HepG2 (cell line): ENCODE measurements around the gene ASB11. TPM values are rescaled to one million over a fixed set of nuclear protein-coding genes. Genes with fewer than 3 reads are reported as not detected.

ENCODE experiments used
- AHR ChIP-seq: IDR thresholded peaks from 2 replicates; pipeline ENCODE4 v1.6.1; 2018; ENCODE audit warnings: missing genetic modification reagents, missing compliant biosample characterization
- FOXA1 ChIP-seq, 2 experiments: fragments of 450-650 bp in 1 of 2; sonication (generic) in 1 of 2; formaldehyde crosslinking in 1 of 2; IDR thresholded peaks; 2 replicates each; pipeline versions ENCODE4 v1.4.0 to v1.6.1; 2016 to 2020; ENCODE audit warnings: missing genetic modification reagents in 1 of 2
- IRF2 ChIP-seq: IDR thresholded peaks from 2 replicates; pipeline ENCODE4 v1.6.1; 2018; ENCODE audit warnings: missing genetic modification reagents, missing compliant biosample characterization
- NFYB ChIP-seq: sonication (generic); formaldehyde crosslinking; IDR thresholded peaks from 2 replicates; pipeline ENCODE4 v1.4.0; 2020; ENCODE audit warnings: missing genetic modification reagents
- NFYC ChIP-seq: IDR thresholded peaks from 2 replicates; pipeline ENCODE4 v1.6.1; 2016; ENCODE audit warnings: missing genetic modification reagents, missing compliant biosample characterization
- POLR2A ChIP-seq, 2 experiments: IDR thresholded peaks; 2 replicates each; pipeline ENCODE4 v1.6.1; 2011; ENCODE audit warnings: low read depth in 2 of 2, low read length in 2 of 2, mild to moderate bottlenecking in 1 of 2, moderate library complexity in 1 of 2; ENCODE audit not compliant: insufficient read depth in 1 of 2
- SAP130 ChIP-seq: IDR thresholded peaks from 2 replicates; pipeline ENCODE4 v1.6.1; 2016; ENCODE audit warnings: low read depth
- TBX2 ChIP-seq: sonication (generic); formaldehyde crosslinking; IDR thresholded peaks from 2 replicates; pipeline ENCODE4 v1.5.0; 2020; ENCODE audit warnings: missing genetic modification reagents, mild to moderate bottlenecking, borderline replicate concordance
- ZFYVE20 ChIP-seq: sonication (generic); formaldehyde crosslinking; IDR thresholded peaks from 2 replicates; pipeline ENCODE4 v1.8.0; 2023; ENCODE audit warnings: low read depth, mild to moderate bottlenecking, moderate library complexity, missing genetic modification reagents, borderline replicate concordance
- ZMYM3 ChIP-seq: sonication (generic); formaldehyde crosslinking; IDR thresholded peaks from 2 replicates; pipeline ENCODE4 v1.5.1; 2020; ENCODE audit warnings: mild to moderate bottlenecking, missing genetic modification reagents
- ZMYM4 ChIP-seq: sonication (generic); formaldehyde crosslinking; IDR thresholded peaks from 2 replicates; pipeline ENCODE4 v1.8.1; 2023; ENCODE audit warnings: mild to moderate bottlenecking, missing genetic modification reagents
- ZNF343 ChIP-seq: sonication (generic); formaldehyde crosslinking; IDR thresholded peaks from 2 replicates; pipeline ENCODE4 v1.4.0; 2020; ENCODE audit warnings: mild to moderate bottlenecking, missing genetic modification reagents
- ZNF549 ChIP-seq: sonication (generic); formaldehyde crosslinking; IDR thresholded peaks from 2 replicates; pipeline ENCODE4 v1.5.0; 2020; ENCODE audit warnings: missing genetic modification reagents
- ZNF556 ChIP-seq: sonication (generic); formaldehyde crosslinking; IDR thresholded peaks from 2 replicates; pipeline ENCODE4 v1.4.0; 2020; ENCODE audit warnings: mild to moderate bottlenecking, missing genetic modification reagents, borderline replicate concordance
- ZNF768 ChIP-seq: sonication (generic); formaldehyde crosslinking; IDR thresholded peaks from 2 replicates; pipeline ENCODE4 v1.4.0; 2020; ENCODE audit warnings: missing genetic modification reagents
- polyA plus RNA-seq, 8 experiments: library from polyadenylated mRNA; depleted of rRNA in 3 of 8; stranded (reverse) in 7 of 8; unstranded in 1 of 8; fragments of >200 nt; fragmentation: Illumina TruSeq in 4 of 8; extraction: Trizol in 4 of 8; gene quantifications; 2 replicates each; pipeline versions ENCODE4 v1.2.1 to v1.2.3, GENCODE V29; 2011 to 2016; ENCODE audit warnings: low read depth in 4 of 8, missing spikeins in 1 of 8, mixed read lengths in 1 of 8; ENCODE audit not compliant: insufficient read depth in 1 of 8
- total RNA-seq, 5 experiments: library from RNA; depleted of rRNA; stranded (reverse); fragments of >200 nt; fragmentation: Illumina TruSeq; extraction: Trizol; gene quantifications; 2 replicates each; pipeline ENCODE4 v1.2.3, GENCODE V29; 2016; ENCODE audit warnings: low read depth in 1 of 5
- TF ChIP-seq, protein P1 (sequence below): sonication (generic); formaldehyde crosslinking; IDR thresholded peaks from 2 replicates; pipeline ENCODE4 v1.5.1; 2020; ENCODE audit warnings: mild to moderate bottlenecking, moderate library complexity, missing genetic modification reagents
- TF ChIP-seq, protein P2 (sequence below): sonication (generic); formaldehyde crosslinking; IDR thresholded peaks from 2 replicates; pipeline ENCODE4 v1.5.0; 2020; ENCODE audit warnings: mild to moderate bottlenecking, missing genetic modification reagents
- TF ChIP-seq, protein P3 (sequence below): IDR thresholded peaks from 2 replicates; pipeline ENCODE4 v1.6.1; 2012; ENCODE audit warnings: inconsistent platforms
- TF ChIP-seq, protein P4 (sequence below): IDR thresholded peaks from 2 replicates; pipeline ENCODE4 v1.6.1; 2018; ENCODE audit warnings: missing genetic modification reagents, mild to moderate bottlenecking, missing compliant biosample characterization
- TF ChIP-seq, protein P5 (sequence below): IDR thresholded peaks from 2 replicates; pipeline ENCODE4 v1.4.0; 2020; ENCODE audit warnings: mild to moderate bottlenecking, missing genetic modification reagents

The ASB11 gene
- total and polyA plus RNA-seq, 2 of the 13 experiments (the other 11 are each of a cell fraction or from before 2014, with no cell fraction given), result not detected

DNA sequence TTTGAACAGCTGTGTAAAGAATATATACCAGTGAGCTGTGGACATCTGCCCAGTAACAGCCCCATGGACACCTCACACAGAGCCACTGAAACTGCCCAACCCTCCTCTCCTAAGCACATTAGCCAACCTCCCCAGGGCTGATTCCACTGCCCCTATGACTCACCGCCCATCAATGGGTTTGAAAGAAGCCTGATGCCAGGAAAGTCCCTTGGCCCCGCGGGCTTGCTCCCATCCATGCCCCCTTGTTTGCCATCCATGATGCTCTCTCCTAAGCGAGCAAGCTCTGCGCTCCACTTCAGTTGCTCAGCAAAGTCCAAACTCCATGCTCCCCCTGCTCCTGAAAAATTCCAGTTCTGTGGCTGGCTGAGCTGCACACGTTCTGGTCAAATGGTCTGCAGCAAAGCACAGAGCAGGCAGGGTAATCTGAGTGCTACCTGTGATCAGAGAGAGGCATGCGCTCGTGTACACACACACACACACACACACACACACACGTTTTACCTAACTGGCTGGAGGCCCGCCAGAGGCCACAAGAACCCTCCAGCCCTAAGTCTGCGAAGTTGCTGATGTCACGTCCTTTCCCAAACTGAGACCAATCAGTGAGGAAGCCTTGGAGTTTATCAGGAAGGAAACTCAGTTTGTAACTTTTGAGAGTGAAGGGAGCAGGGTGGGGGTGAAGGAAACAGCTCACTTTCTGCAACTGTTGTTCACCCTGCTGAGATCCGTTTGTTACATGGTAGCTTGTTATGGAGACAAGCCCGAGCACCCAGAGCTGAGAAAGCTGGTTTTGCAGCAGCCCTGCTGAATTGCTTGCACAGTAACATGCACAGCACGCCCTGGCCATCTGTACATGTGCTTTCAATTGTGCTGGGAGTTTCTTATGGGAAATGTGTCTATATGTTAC is 45.6 kb downstream of the ASB11 start, which contains the start of gene ASB9 (continued):
- TF ChIP-seq FOXA1 (IDR thresholded peaks at IDR 0.05) (no peak), FOXA1 (CRISPR knock-in tag; IDR thresholded peaks at IDR 0.05) (peak; percentile 9; the same call in 1 of the 2 replicates), IRF2 (CRISPR knock-in tag) (no peak), AHR (no peak), ZNF549 (CRISPR knock-in tag) (no peak), ZNF556 (CRISPR knock-in tag) (0 out of 2 replicates have a peak, but pooled peaks have one; percentile 24), ZMYM4 (CRISPR knock-in tag) (peak; percentile 77), SAP130 (CRISPR knock-in tag) (peak; percentile 52; the same call in 1 of the 2 replicates), NFYC (CRISPR knock-in tag) (0 out of 2 replicates have a peak, but pooled peaks have one; percentile 29), NFYB (peak; percentile 54; the same call in 1 of the 2 replicates), POLR2A (IDR thresholded peaks at IDR 0.05; ENCODE audit: insufficient read depth in 1 of 2, low read depth in 2 of 2, low read length in 2 of 2) (peak in 1 of 2 experiments; percentile 34; a peak in 1 of 4 replicates), ZMYM3 (CRISPR knock-in tag) (peak; percentile 55; the same call in 1 of the 2 replicates), TBX2 (CRISPR knock-in tag) (peak; percentile 53; the same call in 1 of the 2 replicates), ZFYVE20 (CRISPR knock-in tag) (no peak), ZNF768 (CRISPR knock-in tag) (no peak), ZNF343 (CRISPR knock-in tag) (0 out of 2 replicates have a peak, but pooled peaks have one; percentile 40)
- TF ChIP-seq, protein P1, sequence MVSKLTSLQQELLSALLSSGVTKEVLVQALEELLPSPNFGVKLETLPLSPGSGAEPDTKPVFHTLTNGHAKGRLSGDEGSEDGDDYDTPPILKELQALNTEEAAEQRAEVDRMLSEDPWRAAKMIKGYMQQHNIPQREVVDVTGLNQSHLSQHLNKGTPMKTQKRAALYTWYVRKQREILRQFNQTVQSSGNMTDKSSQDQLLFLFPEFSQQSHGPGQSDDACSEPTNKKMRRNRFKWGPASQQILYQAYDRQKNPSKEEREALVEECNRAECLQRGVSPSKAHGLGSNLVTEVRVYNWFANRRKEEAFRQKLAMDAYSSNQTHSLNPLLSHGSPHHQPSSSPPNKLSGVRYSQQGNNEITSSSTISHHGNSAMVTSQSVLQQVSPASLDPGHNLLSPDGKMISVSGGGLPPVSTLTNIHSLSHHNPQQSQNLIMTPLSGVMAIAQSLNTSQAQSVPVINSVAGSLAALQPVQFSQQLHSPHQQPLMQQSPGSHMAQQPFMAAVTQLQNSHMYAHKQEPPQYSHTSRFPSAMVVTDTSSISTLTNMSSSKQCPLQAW (CRISPR knock-in tag), result peak; percentile 87
- TF ChIP-seq, protein P2, sequence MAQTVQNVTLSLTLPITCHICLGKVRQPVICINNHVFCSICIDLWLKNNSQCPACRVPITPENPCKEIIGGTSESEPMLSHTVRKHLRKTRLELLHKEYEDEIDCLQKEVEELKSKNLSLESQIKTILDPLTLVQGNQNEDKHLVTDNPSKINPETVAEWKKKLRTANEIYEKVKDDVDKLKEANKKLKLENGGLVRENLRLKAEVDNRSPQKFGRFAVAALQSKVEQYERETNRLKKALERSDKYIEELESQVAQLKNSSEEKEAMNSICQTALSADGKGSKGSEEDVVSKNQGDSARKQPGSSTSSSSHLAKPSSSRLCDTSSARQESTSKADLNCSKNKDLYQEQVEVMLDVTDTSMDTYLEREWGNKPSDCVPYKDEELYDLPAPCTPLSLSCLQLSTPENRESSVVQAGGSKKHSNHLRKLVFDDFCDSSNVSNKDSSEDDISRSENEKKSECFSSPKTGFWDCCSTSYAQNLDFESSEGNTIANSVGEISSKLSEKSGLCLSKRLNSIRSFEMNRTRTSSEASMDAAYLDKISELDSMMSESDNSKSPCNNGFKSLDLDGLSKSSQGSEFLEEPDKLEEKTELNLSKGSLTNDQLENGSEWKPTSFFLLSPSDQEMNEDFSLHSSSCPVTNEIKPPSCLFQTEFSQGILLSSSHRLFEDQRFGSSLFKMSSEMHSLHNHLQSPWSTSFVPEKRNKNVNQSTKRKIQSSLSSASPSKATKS, result no peak
- TF ChIP-seq, protein P3, sequence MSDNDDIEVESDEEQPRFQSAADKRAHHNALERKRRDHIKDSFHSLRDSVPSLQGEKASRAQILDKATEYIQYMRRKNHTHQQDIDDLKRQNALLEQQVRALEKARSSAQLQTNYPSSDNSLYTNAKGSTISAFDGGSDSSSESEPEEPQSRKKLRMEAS, result peak; percentile 71
- TF ChIP-seq, protein P4, sequence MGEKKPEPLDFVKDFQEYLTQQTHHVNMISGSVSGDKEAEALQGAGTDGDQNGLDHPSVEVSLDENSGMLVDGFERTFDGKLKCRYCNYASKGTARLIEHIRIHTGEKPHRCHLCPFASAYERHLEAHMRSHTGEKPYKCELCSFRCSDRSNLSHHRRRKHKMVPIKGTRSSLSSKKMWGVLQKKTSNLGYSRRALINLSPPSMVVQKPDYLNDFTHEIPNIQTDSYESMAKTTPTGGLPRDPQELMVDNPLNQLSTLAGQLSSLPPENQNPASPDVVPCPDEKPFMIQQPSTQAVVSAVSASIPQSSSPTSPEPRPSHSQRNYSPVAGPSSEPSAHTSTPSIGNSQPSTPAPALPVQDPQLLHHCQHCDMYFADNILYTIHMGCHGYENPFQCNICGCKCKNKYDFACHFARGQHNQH, result no peak
- TF ChIP-seq, protein P5, sequence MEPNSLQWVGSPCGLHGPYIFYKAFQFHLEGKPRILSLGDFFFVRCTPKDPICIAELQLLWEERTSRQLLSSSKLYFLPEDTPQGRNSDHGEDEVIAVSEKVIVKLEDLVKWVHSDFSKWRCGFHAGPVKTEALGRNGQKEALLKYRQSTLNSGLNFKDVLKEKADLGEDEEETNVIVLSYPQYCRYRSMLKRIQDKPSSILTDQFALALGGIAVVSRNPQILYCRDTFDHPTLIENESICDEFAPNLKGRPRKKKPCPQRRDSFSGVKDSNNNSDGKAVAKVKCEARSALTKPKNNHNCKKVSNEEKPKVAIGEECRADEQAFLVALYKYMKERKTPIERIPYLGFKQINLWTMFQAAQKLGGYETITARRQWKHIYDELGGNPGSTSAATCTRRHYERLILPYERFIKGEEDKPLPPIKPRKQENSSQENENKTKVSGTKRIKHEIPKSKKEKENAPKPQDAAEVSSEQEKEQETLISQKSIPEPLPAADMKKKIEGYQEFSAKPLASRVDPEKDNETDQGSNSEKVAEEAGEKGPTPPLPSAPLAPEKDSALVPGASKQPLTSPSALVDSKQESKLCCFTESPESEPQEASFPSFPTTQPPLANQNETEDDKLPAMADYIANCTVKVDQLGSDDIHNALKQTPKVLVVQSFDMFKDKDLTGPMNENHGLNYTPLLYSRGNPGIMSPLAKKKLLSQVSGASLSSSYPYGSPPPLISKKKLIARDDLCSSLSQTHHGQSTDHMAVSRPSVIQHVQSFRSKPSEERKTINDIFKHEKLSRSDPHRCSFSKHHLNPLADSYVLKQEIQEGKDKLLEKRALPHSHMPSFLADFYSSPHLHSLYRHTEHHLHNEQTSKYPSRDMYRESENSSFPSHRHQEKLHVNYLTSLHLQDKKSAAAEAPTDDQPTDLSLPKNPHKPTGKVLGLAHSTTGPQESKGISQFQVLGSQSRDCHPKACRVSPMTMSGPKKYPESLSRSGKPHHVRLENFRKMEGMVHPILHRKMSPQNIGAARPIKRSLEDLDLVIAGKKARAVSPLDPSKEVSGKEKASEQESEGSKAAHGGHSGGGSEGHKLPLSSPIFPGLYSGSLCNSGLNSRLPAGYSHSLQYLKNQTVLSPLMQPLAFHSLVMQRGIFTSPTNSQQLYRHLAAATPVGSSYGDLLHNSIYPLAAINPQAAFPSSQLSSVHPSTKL, result 0 out of 2 replicates have a peak, but pooled peaks have one; percentile 16
